Activated naive CD8-positive, alpha-beta T cell treated with anti-CD3 and anti-CD28 coated beads, Interleukin-2, amount 10 ng/mL, durations not matched to agents 7 days and 5 days (primary cell): ENCODE measurements around the gene CCDC127. TPM values are rescaled to one million over a fixed set of nuclear protein-coding genes. Genes with fewer than 3 reads are reported as not detected.

Experiments used
- ATAC-seq: fragments of 150-1000 bp; cut with Tn5 transposase; one replicate; pipeline ENCODE4 v1.10.0; 2021; ENCODE audit warnings: low read depth, moderate library complexity
- POLR2A ChIA-PET: fragments of 350-600 bp; sonication (Branson Sonifier 250); formaldehyde crosslinking; loops from one replicate; lab custom pipeline; 2021; ENCODE audit warnings: antibody characterized with exemption; lab: Charles Lee
- DNase-seq: peaks from one replicate; pipeline ENCODE4 v3.0.0; 2021
- H3K27ac Mint-ChIP-seq: one replicate; pipeline ENCODE4 v1.8.0; 2022; ENCODE audit warnings: mild to moderate bottlenecking, mixed read lengths
- H3K27me3 Mint-ChIP-seq: one replicate; pipeline ENCODE4 v1.8.0; 2022; ENCODE audit warnings: mild to moderate bottlenecking, moderate library complexity, mixed read lengths
- H3K36me3 Mint-ChIP-seq: one replicate; pipeline ENCODE4 v1.8.0; 2021; ENCODE audit warnings: mild to moderate bottlenecking, mixed read lengths
- H3K4me1 Mint-ChIP-seq: one replicate; pipeline ENCODE4 v1.8.0; 2021; ENCODE audit warnings: mixed read lengths
- H3K4me3 Mint-ChIP-seq: one replicate; pipeline ENCODE4 v1.8.0; 2022; ENCODE audit warnings: mild to moderate bottlenecking, moderate library complexity, mixed read lengths
- H3K9me3 Mint-ChIP-seq: one replicate; pipeline ENCODE4 v1.8.0; 2021; ENCODE audit warnings: mixed read lengths
- total RNA-seq, 2 experiments: library from RNA; stranded (reverse); gene quantifications; one replicate each; pipeline ENCODE4 v1.2.3, GENCODE V29; 2021

Gene CCDC127
- total RNA-seq, 2 experiments from 2014 or later = 6.2 to 7.8 TPM

DNA sequence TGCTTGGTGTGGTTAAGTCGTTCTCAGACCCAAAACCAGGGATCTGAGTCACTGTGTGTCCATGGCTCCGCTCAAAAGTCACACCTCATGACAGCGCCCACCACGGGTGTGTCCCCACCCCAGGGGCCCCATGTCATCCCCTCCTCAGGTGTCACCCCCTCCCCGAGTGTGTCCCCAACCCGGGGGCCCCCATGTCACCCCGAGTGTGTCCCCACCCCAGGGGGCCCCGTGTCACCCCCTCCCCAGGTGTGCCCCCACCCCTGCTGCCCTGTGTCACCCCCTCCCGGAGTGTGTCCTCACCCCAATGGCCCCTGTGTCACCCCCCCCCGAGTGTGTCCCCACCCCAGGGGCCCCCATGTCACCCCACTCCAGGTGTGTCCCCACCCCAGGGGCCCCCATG lies 21.6 kb downstream of the CCDC127 start:
- Mint-ChIP-seq H3K4me1 (no peaks in the 10 kb centered on the region), H3K36me3 (no peaks in the 10 kb centered on the region), H3K27me3 (no peaks in the 10 kb centered on the region), H3K27ac (no peak overlapping the region), H3K4me3 (no peak overlapping the region), H3K9me3 (no peaks in the 10 kb centered on the region)
- ATAC-seq = no peak
- POLR2A ChIA-PET = no interaction called here
- no peak for DNase-seq

DNA sequence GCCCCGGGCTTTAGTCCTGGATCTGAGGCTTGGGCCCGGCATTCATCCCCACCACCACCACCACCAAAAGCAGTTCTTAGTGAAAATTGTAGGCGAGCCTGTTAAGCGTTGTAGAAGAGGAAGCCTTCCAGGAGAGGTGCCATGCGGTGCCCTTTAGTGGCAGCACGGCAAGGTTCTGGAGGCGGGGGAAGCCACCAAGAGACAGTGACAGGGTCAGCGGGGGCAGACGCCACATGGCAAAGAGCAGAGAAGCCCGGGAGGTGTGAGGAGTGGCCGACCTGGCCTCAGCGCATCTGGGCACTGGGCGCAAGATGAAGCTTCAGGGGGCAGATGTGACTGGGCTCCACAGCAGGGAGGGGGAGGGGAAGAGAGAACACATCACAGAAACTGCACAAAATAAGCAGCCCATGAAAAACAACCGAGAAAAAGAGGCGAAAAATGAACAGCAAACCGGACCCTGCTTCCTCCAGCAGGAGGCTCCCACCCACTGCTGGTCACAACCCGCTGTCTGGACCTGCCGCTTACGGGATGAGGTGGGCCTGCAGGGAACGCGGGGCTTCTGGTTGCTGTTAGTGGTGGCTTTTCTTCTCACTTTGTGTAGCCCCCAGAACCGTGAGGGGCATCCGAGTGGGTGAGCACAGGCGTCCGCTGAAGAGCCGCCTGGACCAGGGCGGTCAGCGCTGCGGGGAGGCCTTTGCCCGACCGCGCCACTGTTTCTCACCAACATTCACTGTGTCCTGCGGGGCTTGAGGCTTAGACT lies 22.4 kb downstream of the CCDC127 start:
- Mint-ChIP-seq H3K27ac (no peak overlapping the region), H3K9me3 (no peaks in the 10 kb centered on the region), H3K36me3 (no peaks in the 10 kb centered on the region), H3K27me3 (no peaks in the 10 kb centered on the region), H3K4me3 (no peak overlapping the region), H3K4me1 (no peaks in the 10 kb centered on the region)
- DNase-seq (no peak), ATAC-seq (no peak)
- POLR2A ChIA-PET = interaction anchor here (1.7 kb wide), 1 partner anchor 23 kb away, joined by 4 read pairs; the partner anchor contains the start of genes CCDC127 and SDHA

DNA sequence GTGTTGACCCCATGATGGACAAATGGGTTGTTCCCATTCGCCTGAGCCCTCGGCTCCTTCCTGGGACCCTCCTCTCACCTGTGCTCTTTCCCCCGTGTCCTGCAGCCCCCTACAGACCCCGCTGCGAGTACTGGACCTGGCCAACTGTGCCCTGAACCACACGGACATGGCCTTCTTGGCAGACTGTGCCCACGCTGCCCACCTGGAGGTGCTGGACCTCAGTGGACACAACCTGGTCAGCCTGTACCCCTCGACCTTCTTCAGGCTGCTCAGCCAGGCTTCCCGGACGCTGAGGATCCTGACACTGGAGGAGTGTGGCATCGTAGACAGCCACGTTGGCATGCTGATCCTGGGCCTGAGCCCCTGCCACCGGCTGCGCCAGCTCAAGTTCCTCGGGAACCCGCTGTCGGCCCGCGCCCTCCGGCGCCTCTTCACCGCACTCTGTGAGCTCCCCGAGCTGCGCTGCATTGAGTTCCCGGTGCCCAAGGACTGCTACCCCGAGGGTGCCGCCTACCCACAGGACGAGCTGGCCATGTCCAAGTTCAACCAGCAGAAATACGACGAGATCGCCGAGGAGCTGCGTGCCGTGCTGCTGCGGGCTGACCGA lies 23.2 kb downstream of the CCDC127 start:
- ATAC-seq = no peak
- H3K27ac Mint-ChIP-seq = no peak overlapping the region

DNA sequence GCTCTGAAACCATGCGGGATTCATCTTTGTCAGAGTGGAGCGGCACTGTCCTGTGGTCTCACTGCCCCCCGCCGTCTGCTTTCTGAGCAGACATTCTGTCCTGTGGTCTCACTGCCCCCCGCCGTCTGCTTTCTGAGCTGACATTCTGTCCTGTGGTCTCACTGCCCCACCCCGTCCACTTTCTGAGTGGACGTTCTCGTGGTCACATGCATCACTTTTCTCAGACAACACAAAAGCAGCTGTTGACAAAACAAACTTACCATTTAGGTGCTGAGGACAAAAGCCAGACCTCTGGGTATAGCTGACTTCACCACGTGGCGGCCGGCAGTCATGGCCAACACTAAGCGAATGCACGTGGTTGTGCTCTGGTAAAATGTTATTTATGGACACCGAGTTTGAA lies 23.9 kb downstream of the CCDC127 start:
- DNase-seq (no peak), ATAC-seq (no peak)
- POLR2A ChIA-PET = interaction anchor here (1.7 kb wide), 1 partner anchor 24 kb away, joined by 4 read pairs; the partner anchor contains the start of genes CCDC127 and SDHA
- Mint-ChIP-seq H3K4me1 (peaks cover 2% of the 10 kb centered on the region), H3K36me3 (no peaks in the 10 kb centered on the region), H3K4me3 (no peak overlapping the region), H3K27ac (no peak overlapping the region), H3K27me3 (no peaks in the 10 kb centered on the region), H3K9me3 (no peaks in the 10 kb centered on the region)

More for the DNA sequence above, 23.2 kb downstream of the CCDC127 start:
- H3K27me3 Mint-ChIP-seq = no peaks in the 10 kb centered on the region
- POLR2A ChIA-PET = interaction anchor here (1.7 kb wide), 1 partner anchor 24 kb away, joined by 4 read pairs; the partner anchor contains the start of genes CCDC127 and SDHA
- H3K9me3 Mint-ChIP-seq = no peaks in the 10 kb centered on the region
- H3K4me1 Mint-ChIP-seq = peaks cover 2% of the 10 kb centered on the region
- no peaks in the 10 kb centered on the region for H3K36me3 Mint-ChIP-seq
- no peak for DNase-seq
- H3K4me3 Mint-ChIP-seq = no peak overlapping the region

DNA sequence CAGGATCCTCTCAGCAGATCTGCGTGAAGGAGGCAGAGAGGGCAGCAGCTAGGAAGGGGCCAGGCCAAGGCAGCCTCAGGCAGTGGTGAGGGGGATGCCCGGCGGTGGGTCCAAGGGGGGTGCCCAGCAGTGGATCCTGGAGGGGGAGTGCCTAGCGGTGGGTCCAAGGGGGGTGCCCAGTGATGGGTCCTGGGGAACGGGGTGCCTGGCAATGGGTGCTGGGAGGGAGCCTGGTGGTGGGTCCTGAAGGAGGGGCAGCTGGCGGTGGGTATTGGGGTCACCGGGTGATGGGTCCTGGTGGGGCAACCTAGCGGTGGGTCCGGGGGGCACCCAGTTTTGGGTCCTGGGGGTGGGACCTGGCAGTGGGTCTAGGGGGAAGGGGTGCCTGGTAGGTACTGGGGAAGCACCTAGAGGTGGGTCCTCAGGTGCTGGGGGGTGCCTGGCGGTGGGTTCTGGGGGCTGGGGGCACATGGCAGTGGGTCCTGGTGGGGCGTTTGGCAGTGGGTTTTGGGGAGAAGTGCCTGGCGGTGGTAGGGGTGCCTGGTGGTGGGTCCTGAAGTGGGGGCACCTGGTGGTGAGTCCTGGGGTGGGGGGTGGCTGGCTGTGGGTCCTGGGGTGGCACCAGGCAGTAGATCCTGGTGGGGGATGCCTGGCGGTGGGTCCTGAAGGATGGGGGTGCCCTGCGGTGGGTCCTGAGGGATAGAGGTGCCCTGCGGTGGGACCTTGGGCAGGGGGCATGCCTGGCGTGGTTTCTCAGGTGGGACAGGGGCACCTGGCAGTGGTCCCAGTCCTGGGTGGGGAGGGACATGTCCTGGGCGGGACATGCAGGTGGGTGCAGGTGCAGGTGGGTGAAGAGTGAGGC lies 24.8 kb downstream of the CCDC127 start:
- H3K27ac Mint-ChIP-seq = no peak overlapping the region
- H3K9me3 Mint-ChIP-seq = no peaks in the 10 kb centered on the region
- peaks cover 7% of the 10 kb centered on the region for H3K4me1 Mint-ChIP-seq
- H3K27me3 Mint-ChIP-seq = no peaks in the 10 kb centered on the region
- ATAC-seq = no peak
- H3K4me3 Mint-ChIP-seq = no peak overlapping the region
- POLR2A ChIA-PET = no interaction called here
- no peaks in the 10 kb centered on the region for H3K36me3 Mint-ChIP-seq
- no peak for DNase-seq

DNA sequence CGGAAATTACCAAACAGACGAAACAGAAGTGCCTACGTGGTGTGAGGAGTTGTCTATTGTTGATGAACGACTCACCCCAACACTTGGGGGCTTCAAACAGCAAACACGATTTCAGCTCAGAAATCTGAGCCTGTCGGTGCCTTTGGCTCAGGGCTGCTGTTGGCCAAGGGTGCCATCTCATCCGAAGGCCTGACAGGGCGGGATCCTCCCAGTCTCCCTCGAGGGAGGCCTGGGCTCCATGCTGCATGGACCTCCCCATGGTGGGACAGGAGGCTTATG lies 25.3 kb downstream of the CCDC127 start:
- POLR2A ChIA-PET = no interaction called here
- Mint-ChIP-seq H3K4me3 (no peak overlapping the region), H3K27me3 (no peaks in the 10 kb centered on the region), H3K27ac (no peak overlapping the region), H3K9me3 (no peaks in the 10 kb centered on the region), H3K36me3 (no peaks in the 10 kb centered on the region), H3K4me1 (peaks cover 8% of the 10 kb centered on the region)
- ATAC-seq = no peak
- no peak for DNase-seq

DNA sequence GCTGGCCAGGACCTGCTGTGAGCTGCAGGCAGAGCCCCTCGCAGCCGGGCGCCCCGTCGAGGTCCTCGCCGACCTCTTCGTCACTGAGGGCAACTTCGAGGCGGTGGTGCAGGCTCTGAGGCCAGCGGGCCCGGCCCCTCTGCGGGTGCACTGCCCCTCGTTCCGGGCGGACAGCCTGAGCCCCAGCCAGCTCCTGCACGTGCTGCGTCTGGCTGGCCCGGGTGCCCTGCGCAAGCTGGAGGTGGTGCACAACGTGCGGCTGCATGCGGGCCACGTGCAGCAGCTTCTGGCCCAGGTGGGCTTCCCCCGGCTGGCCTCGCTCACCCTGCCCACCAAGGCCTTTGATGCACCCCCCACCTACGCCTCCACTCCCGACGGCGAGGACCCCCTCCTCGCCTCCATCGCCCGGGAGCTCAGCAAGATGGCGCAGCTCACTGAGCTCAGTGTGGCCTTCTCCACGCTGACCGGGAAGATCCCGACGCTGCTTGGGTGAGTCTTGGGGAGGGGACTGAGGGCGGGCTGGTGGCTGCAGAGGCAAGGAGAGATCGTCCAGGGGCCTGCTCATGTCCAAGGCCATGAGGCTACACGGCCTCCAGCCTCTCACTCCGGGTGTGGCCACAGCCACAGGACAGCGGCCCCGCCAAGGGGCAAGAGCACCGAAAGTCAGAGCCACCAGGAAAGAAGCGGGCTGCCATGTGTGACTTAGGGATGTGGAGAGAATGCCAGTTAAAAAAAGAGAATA lies 25.8 kb downstream of the CCDC127 start:
- DNase-seq (no peak), ATAC-seq (no peak)
- Mint-ChIP-seq H3K36me3 (no peaks in the 10 kb centered on the region), H3K4me3 (no peak overlapping the region), H3K27me3 (no peaks in the 10 kb centered on the region), H3K9me3 (no peaks in the 10 kb centered on the region), H3K4me1 (peaks cover 8% of the 10 kb centered on the region), H3K27ac (no peak overlapping the region)
- POLR2A ChIA-PET = interaction anchor here (1.9 kb wide), 1 partner anchor 79 kb away, joined by 8 read pairs; the partner anchor contains the start of gene PDCD6

DNA sequence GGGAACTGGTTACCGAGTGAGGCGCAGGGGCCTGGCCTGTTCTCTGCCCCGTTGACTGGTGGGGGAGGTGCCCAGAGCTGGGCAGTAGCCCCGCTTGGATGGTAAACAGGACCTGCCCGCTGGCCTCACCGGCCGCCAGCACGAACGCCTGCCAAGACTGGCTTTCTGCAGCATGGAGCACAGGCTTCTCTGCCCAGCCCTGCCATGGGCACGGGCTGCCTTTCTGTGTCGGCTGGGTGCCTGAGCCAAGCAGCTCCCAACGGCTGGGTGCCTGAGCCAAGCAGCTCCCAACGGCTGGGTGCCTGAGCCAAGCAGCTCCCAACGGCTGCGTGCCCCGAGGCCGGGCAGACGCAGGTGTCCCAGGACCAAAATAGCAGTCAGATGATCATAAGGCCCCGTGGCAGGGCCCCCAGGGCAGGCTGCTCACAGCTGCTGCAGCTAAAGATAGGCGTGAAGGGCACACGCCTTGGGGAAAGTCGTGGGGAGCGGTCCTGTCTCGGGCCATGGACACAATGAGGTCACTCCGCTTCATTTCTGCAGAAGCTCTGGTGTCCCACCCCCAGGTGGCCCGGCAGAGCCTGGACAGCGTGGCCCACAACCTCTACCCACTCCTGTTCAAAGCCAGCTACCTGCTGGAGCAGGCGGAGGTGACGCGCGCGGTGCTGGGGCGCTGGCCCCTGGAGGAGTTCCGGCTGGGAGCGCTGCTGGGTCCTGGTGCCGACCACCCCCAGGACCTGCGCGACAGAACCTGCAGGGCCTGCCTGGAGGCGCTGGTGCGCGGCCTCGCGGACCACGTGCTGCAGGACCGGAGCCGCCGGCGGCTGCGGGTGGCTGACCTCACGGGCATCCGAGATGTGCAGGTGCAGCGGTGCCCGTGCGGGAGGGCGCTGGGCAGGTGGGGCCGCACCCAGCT lies 26.7 kb downstream of the CCDC127 start, which contains the start of gene LRRC14B:
Gene LRRC14B, plus strand, starts transcription at position 460 of the 913 bp plus-strand sequence. Its CDS starts 44 bp downstream, at position 504.
- peaks cover 8% of the 10 kb centered on the region for H3K4me1 Mint-ChIP-seq
- no peaks in the 10 kb centered on the region for H3K9me3 Mint-ChIP-seq
- no peaks in the 10 kb centered on the region for H3K27me3 Mint-ChIP-seq
- peak; percentile 48 for ATAC-seq
- peak within 1 kb of the TSS; percentile 2 for H3K27ac Mint-ChIP-seq
- POLR2A ChIA-PET = interaction anchor here (0.7 to 1.9 kb wide), 3 partner anchors 27 to 80 kb away, joined by 3 to 8 read pairs (median 6); partner anchors contain the start of genes CCDC127, PDCD6 and SDHA
- no peaks in the 10 kb centered on the region for H3K36me3 Mint-ChIP-seq
- peak; percentile 54 for DNase-seq
- H3K4me3 Mint-ChIP-seq = peak within 1 kb of the TSS; percentile 13

DNA sequence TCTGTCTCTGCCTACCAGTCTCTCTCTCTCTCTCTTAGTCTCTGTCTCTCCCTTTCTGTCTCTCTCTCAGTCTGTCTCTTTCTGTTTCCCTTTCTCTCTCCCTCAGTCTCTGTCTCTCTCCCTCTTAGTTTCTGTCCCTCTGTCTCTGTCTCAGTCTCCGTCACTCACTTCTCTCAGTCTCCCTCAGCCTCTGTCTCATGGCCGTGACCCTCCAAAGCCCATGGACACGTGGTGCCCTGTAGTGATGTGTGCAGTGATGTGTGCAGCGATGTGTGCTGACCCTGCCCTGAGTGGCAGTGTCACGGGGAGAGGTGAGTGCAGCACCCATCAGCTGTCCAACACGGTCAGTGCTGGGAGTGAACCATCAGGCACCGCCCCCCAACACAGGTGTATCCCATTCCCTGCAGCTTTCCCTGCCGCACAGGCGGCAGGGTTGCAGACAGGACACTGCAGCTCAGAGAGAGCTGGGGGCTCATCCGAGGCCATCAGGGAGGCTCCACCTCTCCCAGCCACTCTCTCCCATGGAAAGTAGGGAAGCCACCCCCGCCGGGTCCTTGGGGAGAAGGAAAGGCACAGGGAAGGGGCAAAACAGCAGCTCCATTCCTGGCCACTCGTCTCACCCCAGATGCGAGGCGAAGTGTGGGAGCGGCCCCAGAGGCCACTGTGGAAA lies 27.5 kb downstream of the CCDC127 start:
- no peaks in the 10 kb centered on the region for H3K27me3 Mint-ChIP-seq
- H3K4me1 Mint-ChIP-seq = peaks cover 8% of the 10 kb centered on the region
- POLR2A ChIA-PET = interaction anchor here (0.7 to 1.9 kb wide), 3 partner anchors 28 to 81 kb away, joined by 3 to 8 read pairs (median 6); partner anchors contain the start of genes CCDC127, PDCD6 and SDHA
- DNase-seq = peak; percentile 20
- H3K9me3 Mint-ChIP-seq = no peaks in the 10 kb centered on the region
- ATAC-seq = no peak
- H3K4me3 Mint-ChIP-seq = no peak overlapping the region
- peak overlapping the region; percentile 2 for H3K27ac Mint-ChIP-seq
- H3K36me3 Mint-ChIP-seq = no peaks in the 10 kb centered on the region

DNA sequence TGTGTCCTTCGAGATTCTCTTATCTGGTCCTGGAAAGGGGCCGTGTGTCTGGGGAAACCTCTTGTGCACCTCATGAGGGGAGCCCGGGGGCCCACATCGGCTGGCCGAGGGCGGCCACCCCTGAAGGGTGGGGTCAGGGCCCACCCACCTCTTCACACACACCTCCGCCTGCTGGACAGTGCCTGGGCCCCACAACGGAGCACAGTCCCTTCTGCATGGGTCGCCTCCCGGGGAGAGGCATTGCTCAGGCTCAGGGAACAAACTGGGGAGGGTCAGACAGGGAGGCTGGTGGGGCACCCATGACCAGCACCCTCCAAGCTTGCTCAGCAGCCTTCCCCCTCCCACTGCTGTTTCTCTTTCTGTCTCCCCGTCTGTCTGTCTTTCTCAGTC lies 28.0 kb downstream of the CCDC127 start:
- Mint-ChIP-seq H3K27ac (no peak overlapping the region), H3K36me3 (no peaks in the 10 kb centered on the region), H3K4me3 (no peak overlapping the region), H3K9me3 (no peaks in the 10 kb centered on the region), H3K4me1 (peaks cover 8% of the 10 kb centered on the region), H3K27me3 (no peaks in the 10 kb centered on the region)
- ATAC-seq (no peak), DNase-seq (peak; percentile 24)
- POLR2A ChIA-PET = interaction anchor here (1.9 kb wide), 1 partner anchor 81 kb away, joined by 8 read pairs; the partner anchor contains the start of gene PDCD6

DNA sequence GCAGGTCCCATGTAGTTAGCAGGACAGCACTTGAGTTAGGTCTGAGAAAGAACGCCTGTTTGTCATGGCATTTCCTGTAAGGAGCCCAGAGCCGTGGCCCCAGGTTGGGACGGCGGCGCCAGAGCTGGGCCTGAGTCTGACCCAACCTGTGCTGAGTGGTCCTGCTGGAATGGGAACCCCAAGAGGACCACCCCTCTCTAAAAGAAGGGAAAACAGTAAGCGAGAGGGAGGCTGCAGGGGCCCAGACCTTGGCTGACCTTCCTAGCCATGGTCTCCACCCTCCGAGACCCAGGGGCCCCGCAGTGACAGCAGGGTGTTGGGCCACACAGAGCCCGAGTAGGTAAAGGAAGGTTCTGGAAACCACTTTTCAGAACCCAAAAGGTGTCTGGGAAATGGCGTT lies 28.5 kb downstream of the CCDC127 start:
- POLR2A ChIA-PET = no interaction called here
- DNase-seq = peak; percentile 24

More for the DNA sequence above, 28.5 kb downstream of the CCDC127 start:
- no peak overlapping the region for H3K27ac Mint-ChIP-seq
- H3K9me3 Mint-ChIP-seq = no peaks in the 10 kb centered on the region
- H3K4me3 Mint-ChIP-seq = no peak overlapping the region
- no peak for ATAC-seq
- H3K27me3 Mint-ChIP-seq = no peaks in the 10 kb centered on the region
- peaks cover 8% of the 10 kb centered on the region for H3K4me1 Mint-ChIP-seq
- no peaks in the 10 kb centered on the region for H3K36me3 Mint-ChIP-seq
